Panc1 (cell line): ENCODE measurements around the gene C20orf204.
"Not testable (repeated sequence)": the region's sequence is repeated elsewhere in the genome, so short reads cannot be mapped to it uniquely, and the experiment has no call there.

Experiments used
- CTCF ChIP-seq: fragments of 450-650 bp; IDR thresholded peaks from 2 replicates; pipeline ENCODE4 v1.5.1; 2017; ENCODE audit warnings: mild to moderate bottlenecking
- POLR2AphosphoS5 ChIP-seq: IDR thresholded peaks from 2 replicates; pipeline ENCODE4 v1.6.1; 2012; ENCODE audit warnings: mild to moderate bottlenecking, low read depth, low read length, moderate library complexity
- TF ChIP-seq, protein P1 (sequence below), 2 experiments: IDR thresholded peaks; 2 replicates each; pipeline ENCODE4 v1.6.1; 2011 to 2012; ENCODE audit warnings: low read depth in 2 of 2, control low read depth in 1 of 2, low read length in 1 of 2, mild to moderate bottlenecking in 1 of 2, moderate library complexity in 1 of 2; ENCODE audit not compliant: insufficient read depth in 1 of 2

DNA sequence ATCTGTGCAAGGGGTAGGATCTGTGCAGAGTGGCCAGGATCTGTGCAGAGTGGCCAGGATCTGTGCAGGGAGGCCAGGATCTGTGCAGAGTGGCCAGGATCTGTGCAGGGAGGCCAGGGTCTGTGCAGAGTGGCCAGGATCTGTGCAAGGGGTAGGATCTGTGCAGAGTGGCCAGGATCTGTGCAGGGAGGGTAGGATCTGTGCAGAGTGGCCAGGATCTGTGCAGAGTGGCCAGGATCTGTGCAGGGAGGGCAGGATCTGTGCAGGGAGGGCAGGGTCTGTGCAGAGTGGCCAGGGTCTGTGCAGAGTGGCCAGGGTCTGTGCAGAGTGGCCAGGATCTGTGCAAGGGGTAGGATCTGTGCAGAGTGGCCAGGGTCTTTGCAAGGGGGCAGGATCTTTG is 52.6 kb downstream of the C20orf204 start:
- TF ChIP-seq CTCF, POLR2AphosphoS5: not testable (repeated sequence)
- TF ChIP-seq, protein P1, sequence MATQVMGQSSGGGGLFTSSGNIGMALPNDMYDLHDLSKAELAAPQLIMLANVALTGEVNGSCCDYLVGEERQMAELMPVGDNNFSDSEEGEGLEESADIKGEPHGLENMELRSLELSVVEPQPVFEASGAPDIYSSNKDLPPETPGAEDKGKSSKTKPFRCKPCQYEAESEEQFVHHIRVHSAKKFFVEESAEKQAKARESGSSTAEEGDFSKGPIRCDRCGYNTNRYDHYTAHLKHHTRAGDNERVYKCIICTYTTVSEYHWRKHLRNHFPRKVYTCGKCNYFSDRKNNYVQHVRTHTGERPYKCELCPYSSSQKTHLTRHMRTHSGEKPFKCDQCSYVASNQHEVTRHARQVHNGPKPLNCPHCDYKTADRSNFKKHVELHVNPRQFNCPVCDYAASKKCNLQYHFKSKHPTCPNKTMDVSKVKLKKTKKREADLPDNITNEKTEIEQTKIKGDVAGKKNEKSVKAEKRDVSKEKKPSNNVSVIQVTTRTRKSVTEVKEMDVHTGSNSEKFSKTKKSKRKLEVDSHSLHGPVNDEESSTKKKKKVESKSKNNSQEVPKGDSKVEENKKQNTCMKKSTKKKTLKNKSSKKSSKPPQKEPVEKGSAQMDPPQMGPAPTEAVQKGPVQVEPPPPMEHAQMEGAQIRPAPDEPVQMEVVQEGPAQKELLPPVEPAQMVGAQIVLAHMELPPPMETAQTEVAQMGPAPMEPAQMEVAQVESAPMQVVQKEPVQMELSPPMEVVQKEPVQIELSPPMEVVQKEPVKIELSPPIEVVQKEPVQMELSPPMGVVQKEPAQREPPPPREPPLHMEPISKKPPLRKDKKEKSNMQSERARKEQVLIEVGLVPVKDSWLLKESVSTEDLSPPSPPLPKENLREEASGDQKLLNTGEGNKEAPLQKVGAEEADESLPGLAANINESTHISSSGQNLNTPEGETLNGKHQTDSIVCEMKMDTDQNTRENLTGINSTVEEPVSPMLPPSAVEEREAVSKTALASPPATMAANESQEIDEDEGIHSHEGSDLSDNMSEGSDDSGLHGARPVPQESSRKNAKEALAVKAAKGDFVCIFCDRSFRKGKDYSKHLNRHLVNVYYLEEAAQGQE (IDR thresholded peaks at IDR 0.05; ENCODE audit: insufficient read depth in 1 of 2, low read depth in 2 of 2, low read length in 1 of 2), result not testable (repeated sequence)
